ENCODE measurements around the gene HS3ST2. TPM values are rescaled to one million over a fixed set of nuclear protein-coding genes. Genes with fewer than 3 reads are reported as not detected.

Gene HS3ST2
- total and polyA plus RNA-seq, 2 experiments from 2014 or later, result 1.4 to 3.2 TPM

- no peak for TF ChIP-seq REST (IDR thresholded peaks at IDR 0.05; ENCODE audit: unreplicated experiment)
Measured at GRCh38 chr16:22786284-22786683, 27.7 kb upstream of the HS3ST2 start (continued).

- no peak for ATAC-seq
- TF ChIP-seq CTCF (conservative IDR thresholded peaks at IDR 0.05; ENCODE audit: low read depth in 2 of 2) (no peak), CREB1 (CRISPR knock-in tag; IDR thresholded peaks at IDR 0.05; ENCODE audit: low read depth) (no peak), ZNF462 (CRISPR knock-in tag; IDR thresholded peaks at IDR 0.05) (no peak), EZH2 (IDR thresholded peaks at IDR 0.05; ENCODE audit: low read depth, unreplicated experiment) (no peak), STAT1 (IDR thresholded peaks at IDR 0.05; ENCODE audit: unreplicated experiment) (no peak), JUNB (IDR thresholded peaks at IDR 0.05; ENCODE audit: unreplicated experiment) (no peak), ETS1 (IDR thresholded peaks at IDR 0.05) (no peak), NANOG (IDR thresholded peaks at IDR 0.05; ENCODE audit: borderline replicate concordance) (no peak)
- H3K27me3 ChIP-seq (ENCODE audit: insufficient read depth), result no peaks in the 10 kb centered on the region
- H3K27ac ChIP-seq (ENCODE audit: low read depth), result no peak overlapping the region
- H3K4me1 Mint-ChIP-seq, result peaks cover 21% of the 10 kb centered on the region
- H3K4me1 ChIP-seq (ENCODE audit: insufficient read depth), result peaks cover 13% of the 10 kb centered on the region
- H3K9me2 ChIP-seq (ENCODE audit: insufficient read depth), result peaks cover 4% of the 10 kb centered on the region; the same call in 1 of the 2 replicates
- no peak overlapping the region for H3K27ac Mint-ChIP-seq
- no peaks in the 10 kb centered on the region for H3K79me2 ChIP-seq (replicated peaks; ENCODE audit: insufficient read depth)
- H3K36me3 ChIP-seq (ENCODE audit: insufficient read depth), result no peaks in the 10 kb centered on the region
- H3K4me3 ChIP-seq, result no peak overlapping the region
- H4K20me1 ChIP-seq (replicated peaks; ENCODE audit: insufficient read depth), result no peaks in the 10 kb centered on the region
- H3K9me3 Mint-ChIP-seq, result no peaks in the 10 kb centered on the region
- no peak overlapping the region for H3K4me3 Mint-ChIP-seq
- no peak for DNase-seq (ENCODE audit: low spot score)
- H3F3A ChIP-seq (replicated peaks; ENCODE audit: low read depth), result no peaks in the 10 kb centered on the region
- H3K27me3 Mint-ChIP-seq (ENCODE audit: insufficient read depth, low read depth, poor library complexity), result peaks cover 6% of the 10 kb centered on the region
- no peaks in the 10 kb centered on the region for H3K36me3 Mint-ChIP-seq (ENCODE audit: low read depth)
- H2AFZ ChIP-seq, result no peak overlapping the region
- H3K4me2 ChIP-seq, result no peak overlapping the region
Measured at GRCh38 chr16:22786691-22787090, 27.3 kb upstream of the HS3ST2 start.

All from GM23338 (cell line).